ENCODE results near the gene MS4A3.
"Not testable (repeated sequence)": the region's sequence is repeated elsewhere in the genome, so short reads cannot be mapped to it uniquely, and the experiment has no call there.

- not testable (repeated sequence) for TF ChIP-seq POLR2A, CTCF (IDR thresholded peaks at IDR 0.05)
Observed at GRCh38 chr11:60020376-60020775, 36.1 kb upstream of the MS4A3 start.

Data from vagina (tissue), 2 donors.